ENCODE measurements around the gene RNF145. TPM values are rescaled to one million over a fixed set of nuclear protein-coding genes. Genes with fewer than 3 reads are reported as not detected.
A peak's percentile ranks its signal among the peaks of the same experiment; 100 is the strongest.
"Not testable (repeated sequence)": the region's sequence is repeated elsewhere in the genome, so short reads cannot be mapped to it uniquely, and the experiment has no call there.

RNF145 gene
- total and polyA plus RNA-seq, 8 donors = 116 to 216 (median 149) TPM

DNA sequence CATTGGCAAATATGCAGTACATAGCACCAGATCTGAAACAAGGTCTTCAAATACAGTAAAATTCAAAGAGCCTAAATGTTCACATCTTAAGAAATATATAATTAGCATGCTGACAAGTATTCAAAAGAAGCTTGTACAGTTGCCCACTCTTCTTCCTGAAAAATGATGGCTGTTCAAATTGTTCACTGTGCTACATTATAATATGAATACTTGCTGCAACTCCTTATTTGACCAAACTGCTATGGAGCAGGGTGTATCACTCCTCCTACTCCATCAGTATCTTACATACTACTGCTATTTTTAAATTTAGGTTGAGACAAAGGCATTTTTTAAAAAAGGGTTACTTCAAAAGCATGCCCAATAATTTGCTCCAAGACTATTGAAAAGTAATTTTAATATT lies 39.3 kb downstream of the RNF145 start:
- Histone ChIP-seq H3K4me1 (peaks cover 10 to 12% of the 10 kb centered on the region in 2 donors), H3K27me3 (no peaks in the 10 kb centered on the region), H3K4me3 (no peak overlapping the region), H3K27ac (no peak overlapping the region), H3K9me3 (no peaks in the 10 kb centered on the region), H3K36me3 (peaks cover 0 to 64% of the 10 kb centered on the region in 2 donors)
- intact Hi-C loops (cut with DNase I) = no loop called here
- DNase-seq (no peak), ATAC-seq (no peak)
- TF ChIP-seq, protein P1, sequence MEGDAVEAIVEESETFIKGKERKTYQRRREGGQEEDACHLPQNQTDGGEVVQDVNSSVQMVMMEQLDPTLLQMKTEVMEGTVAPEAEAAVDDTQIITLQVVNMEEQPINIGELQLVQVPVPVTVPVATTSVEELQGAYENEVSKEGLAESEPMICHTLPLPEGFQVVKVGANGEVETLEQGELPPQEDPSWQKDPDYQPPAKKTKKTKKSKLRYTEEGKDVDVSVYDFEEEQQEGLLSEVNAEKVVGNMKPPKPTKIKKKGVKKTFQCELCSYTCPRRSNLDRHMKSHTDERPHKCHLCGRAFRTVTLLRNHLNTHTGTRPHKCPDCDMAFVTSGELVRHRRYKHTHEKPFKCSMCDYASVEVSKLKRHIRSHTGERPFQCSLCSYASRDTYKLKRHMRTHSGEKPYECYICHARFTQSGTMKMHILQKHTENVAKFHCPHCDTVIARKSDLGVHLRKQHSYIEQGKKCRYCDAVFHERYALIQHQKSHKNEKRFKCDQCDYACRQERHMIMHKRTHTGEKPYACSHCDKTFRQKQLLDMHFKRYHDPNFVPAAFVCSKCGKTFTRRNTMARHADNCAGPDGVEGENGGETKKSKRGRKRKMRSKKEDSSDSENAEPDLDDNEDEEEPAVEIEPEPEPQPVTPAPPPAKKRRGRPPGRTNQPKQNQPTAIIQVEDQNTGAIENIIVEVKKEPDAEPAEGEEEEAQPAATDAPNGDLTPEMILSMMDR (IDR thresholded peaks at IDR 0.05) = no peak

DNA sequence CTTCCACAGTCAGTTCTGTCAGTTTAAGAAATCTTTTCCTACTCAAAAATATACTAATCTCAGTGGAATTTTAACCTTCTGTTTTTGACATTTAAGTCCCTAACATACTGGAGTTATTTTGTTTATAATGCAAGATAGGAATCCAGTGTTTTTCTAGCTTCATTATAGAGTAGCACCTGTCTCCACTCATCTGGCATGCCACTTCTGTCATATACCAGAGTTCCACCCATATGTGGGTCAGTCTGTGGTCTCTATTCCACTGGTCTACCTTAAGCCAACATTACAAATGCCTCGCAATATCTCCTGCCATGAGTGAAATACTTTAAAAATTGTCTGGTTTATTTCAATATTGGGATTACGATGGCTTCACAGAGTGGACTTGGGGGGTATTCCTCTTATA lies 42.9 kb downstream of the RNF145 start:
- H3K27ac ChIP-seq = peak overlapping the region in 1 of 2 donors; percentile 10
- H3K27me3 ChIP-seq = no peaks in the 10 kb centered on the region
- ATAC-seq (no peak), DNase-seq (no peak)
- H3K36me3 ChIP-seq = peaks cover 0 to 59% of the 10 kb centered on the region in 2 donors
- intact Hi-C loops (cut with DNase I) = no loop called here
- no peaks in the 10 kb centered on the region for H3K9me3 ChIP-seq
- peaks cover 0 to 5% of the 10 kb centered on the region in 2 donors for H3K4me1 ChIP-seq
- TF ChIP-seq, protein P1 (IDR thresholded peaks at IDR 0.05) = no peak
- no peak overlapping the region for H3K4me3 ChIP-seq

DNA sequence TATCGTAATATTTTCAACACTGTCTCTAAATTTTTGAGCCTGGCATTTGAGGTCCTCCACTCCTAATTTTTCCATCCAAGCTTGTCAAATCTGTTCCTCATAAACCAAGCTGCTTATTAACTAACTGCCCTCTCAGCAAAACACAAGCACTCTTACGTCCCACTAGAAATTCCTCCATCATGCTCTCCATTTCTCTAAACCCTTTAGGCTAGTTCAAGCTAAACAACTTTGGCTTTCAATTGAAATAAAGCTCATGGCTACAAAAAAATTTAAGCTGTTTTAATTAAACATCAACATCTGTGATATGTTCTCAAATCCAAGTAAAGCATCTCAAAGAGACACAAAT lies 45.7 kb downstream of the RNF145 start:
- H3K9me3 ChIP-seq = no peaks in the 10 kb centered on the region
- TF ChIP-seq, protein P1 (IDR thresholded peaks at IDR 0.05) = no peak
- no peaks in the 10 kb centered on the region for H3K27me3 ChIP-seq
- ATAC-seq = peak; percentile 83
- H3K4me3 ChIP-seq = no peak overlapping the region
- H3K27ac ChIP-seq = peak overlapping the region; percentile 31 to 72
- peak in 1 of 4 donors; percentile 59 for DNase-seq
- H3K4me1 ChIP-seq = peaks cover 0 to 15% of the 10 kb centered on the region in 2 donors
- peaks cover 0 to 70% of the 10 kb centered on the region in 2 donors for H3K36me3 ChIP-seq
- intact Hi-C loops (cut with DNase I) = no loop called here

DNA sequence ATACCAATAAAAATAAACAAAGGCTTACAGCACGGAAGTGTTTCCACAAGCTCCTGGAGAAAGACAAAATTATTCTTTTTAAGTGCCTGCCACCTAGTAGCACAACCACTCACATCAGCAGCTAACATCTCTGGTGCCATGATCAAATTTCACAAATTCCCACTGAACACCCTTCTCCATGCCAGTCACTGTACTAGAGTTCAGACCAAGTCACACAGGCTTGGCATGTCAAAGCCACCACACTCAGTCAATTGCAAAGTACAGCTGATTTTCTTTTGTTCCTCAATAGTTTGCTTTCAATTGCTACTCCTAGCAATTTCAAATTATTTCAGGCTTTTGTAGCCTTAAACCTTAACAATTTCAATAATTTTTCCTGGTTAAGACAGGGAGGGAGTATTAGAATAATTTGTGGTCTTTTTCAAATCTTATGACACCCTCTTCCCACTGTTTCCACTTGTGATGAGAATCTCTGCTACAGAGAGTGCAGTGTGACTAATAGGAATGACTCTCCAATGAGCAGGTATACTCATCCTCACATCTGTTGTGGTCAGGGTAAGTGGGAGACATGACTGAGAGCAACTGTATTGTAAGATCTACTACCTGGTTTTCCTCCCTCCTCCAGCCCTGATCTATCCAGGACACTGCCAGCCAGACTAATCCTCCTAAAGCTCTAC lies 46.2 kb downstream of the RNF145 start:
- H3K27me3 ChIP-seq = no peaks in the 10 kb centered on the region
- H3K36me3 ChIP-seq = peaks cover 0 to 72% of the 10 kb centered on the region in 2 donors
- TF ChIP-seq, protein P1 (IDR thresholded peaks at IDR 0.05) = no peak
- H3K4me3 ChIP-seq = no peak overlapping the region
- DNase-seq (no peak), ATAC-seq (peak; percentile 81)
- peaks cover 0 to 17% of the 10 kb centered on the region in 2 donors for H3K4me1 ChIP-seq
- peak overlapping the region; percentile 31 to 72 for H3K27ac ChIP-seq
- H3K9me3 ChIP-seq = no peaks in the 10 kb centered on the region
- intact Hi-C loops (cut with DNase I) = no loop called here

DNA sequence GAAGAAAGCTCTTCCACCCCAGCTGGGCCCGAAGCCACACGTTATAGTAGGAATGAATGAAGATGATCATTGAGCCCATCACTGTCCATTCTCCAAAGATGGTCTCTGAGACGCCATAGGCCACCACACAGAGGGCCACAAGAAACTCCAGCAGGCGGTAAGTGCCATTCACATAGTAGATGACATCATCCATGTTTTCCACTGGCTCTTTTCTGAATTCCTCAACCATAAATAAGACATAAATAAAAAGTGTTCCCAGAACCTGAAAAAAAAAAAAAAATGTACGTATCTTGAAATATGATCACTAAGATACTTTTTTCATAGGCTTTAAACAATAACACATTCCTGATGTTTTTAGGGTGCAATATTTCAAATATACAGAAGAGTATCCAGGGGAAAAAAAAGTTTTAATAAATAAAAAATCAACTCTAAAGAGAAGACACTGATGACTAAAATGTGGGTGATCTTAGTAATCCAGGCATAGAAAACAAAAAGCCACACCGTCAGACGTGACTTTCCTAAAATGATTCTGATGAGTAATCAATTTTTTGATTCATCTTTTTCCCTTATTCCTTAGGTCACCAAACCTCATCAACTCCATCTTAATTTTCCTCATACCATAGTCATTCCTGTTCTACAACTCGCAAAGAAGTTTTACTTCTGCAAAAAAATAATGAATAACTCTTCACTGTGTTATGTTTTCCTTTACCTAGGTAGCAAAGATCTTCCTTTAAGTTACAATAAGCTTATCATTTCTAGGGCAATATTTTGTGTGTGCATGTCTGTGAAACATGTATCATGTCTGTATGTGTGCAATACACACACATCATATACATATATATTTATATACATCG lies 47.8 kb downstream of the RNF145 start:
- no peaks in the 10 kb centered on the region for H3K9me3 ChIP-seq
- no peaks in the 10 kb centered on the region for H3K27me3 ChIP-seq
- H3K36me3 ChIP-seq = peaks cover 0 to 69% of the 10 kb centered on the region in 2 donors
- intact Hi-C loops (cut with DNase I) = no loop called here
- no peak overlapping the region for H3K27ac ChIP-seq
- peaks cover 0 to 18% of the 10 kb centered on the region in 2 donors for H3K4me1 ChIP-seq
- TF ChIP-seq, protein P1 (IDR thresholded peaks at IDR 0.05) = no peak
- ATAC-seq (no peak), DNase-seq (no peak)
- no peak overlapping the region for H3K4me3 ChIP-seq

DNA sequence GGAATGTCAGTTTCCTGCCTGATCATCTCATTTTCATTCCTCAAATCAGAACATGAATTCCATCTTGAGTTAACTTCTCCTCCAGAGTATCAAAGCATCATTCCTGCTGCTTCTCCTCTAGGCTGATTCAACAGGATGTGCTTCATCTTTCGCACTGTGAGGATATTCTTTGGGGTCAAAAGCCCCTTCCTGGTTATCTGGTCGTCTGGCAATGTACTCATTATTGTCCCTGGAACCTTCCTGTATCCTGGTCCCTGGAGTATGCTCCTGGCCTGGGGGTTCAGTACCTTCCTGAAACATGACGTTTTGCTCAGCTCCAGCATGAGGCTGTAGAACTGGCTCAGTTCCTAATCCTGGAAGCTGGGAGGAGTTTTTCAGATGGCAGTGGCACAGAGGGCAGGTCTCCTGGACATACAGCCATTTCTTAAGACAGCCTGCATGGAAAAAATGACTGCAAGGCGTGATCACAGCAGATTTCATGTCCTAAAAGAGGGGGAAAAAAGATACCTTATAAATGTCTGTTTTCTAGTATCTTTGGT lies 50.7 kb downstream of the RNF145 start:
- H3K9me3 ChIP-seq; intact Hi-C loops (cut with DNase I); H3K27me3 ChIP-seq; DNase-seq; H3K4me3 ChIP-seq: not testable (repeated sequence)
- H3K4me1 ChIP-seq = peaks cover 0 to 17% of the 10 kb centered on the region in 2 donors
- ATAC-seq = peak; percentile 13
- H3K27ac ChIP-seq = peak overlapping the region; percentile 0 to 26
- peaks cover 0 to 78% of the 10 kb centered on the region in 2 donors for H3K36me3 ChIP-seq
